Measurements from ENCODE around the gene TNS1.

DNA sequence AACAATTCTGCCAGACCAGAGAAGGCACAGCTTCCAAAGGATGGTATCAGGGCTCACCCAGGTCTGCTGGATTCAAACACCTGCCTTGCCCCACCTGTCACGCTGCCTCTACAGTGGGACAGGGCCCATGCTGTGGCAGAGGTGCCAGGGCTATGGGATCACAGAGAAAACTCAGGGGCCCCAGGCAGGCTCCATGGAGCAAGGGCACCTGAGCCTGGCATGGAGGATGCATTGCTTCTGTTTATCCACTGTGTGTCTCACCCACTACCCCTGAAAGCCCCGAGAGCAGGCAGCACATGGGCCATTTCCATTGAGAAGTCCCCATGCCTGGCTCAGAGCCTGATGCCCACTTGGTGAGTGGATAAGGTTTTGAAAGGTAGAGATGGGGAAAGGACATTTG, 76.0 kb downstream of the TNS1 start:
- TF ChIP-seq, protein P1, sequence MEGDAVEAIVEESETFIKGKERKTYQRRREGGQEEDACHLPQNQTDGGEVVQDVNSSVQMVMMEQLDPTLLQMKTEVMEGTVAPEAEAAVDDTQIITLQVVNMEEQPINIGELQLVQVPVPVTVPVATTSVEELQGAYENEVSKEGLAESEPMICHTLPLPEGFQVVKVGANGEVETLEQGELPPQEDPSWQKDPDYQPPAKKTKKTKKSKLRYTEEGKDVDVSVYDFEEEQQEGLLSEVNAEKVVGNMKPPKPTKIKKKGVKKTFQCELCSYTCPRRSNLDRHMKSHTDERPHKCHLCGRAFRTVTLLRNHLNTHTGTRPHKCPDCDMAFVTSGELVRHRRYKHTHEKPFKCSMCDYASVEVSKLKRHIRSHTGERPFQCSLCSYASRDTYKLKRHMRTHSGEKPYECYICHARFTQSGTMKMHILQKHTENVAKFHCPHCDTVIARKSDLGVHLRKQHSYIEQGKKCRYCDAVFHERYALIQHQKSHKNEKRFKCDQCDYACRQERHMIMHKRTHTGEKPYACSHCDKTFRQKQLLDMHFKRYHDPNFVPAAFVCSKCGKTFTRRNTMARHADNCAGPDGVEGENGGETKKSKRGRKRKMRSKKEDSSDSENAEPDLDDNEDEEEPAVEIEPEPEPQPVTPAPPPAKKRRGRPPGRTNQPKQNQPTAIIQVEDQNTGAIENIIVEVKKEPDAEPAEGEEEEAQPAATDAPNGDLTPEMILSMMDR (conservative IDR thresholded peaks at IDR 0.05; ENCODE audit: low read length), result no peak
- no peak for TF ChIP-seq EZH2phosphoT487 (IDR thresholded peaks at IDR 0.05; ENCODE audit: borderline replicate concordance)

All from Loucy (cell line).